GM04504 (cell line): Measurements from ENCODE around the gene GAPVD1.
"Not testable (repeated sequence)": the region's sequence is repeated elsewhere in the genome, so short reads cannot be mapped to it uniquely, and the experiment has no call there.

ENCODE experiments used
- DNase-seq: peaks from one replicate; pipeline ENCODE4 v3.0.0-alpha.2; 2012; ENCODE audit warnings: low read depth

The GAPVD1 gene

DNA sequence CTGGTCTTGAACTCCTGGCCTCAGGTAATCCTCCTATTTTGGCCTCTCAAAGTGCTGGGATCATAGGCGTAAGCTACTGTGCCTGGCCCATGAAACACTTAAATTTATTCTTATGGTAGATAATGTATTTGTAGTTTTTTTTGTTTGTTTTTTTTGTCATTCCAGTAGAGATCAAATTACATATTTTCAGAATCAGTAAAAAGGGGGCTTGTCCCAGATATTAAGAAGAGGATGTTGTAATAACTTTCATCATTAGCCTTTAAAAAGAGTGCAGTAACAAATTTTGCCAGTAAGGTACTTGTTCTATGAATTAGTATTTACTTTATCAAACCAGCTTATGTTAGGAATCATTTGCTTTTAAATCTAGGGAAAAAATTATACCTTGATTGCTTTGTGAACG, 42.6 kb downstream of the GAPVD1 start:
- DNase-seq: no peak

DNA sequence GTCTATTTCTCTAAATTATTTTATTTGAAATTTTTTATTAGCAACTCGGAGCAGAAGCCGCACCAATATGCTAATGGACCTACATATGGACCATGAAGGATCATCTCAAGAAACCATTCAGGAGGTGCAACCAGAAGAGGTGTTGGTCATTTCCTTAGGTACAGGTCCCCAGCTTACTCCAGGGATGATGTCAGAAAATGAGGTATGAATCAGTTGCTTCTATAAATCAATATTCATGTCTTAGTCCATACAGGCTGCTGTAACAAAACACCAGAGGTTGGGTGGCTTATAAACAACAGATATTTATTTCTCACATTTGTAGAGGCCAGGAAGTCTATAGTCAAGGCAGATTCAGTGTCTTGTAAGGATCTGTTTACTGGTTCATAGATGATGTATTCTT, 50.8 kb downstream of the GAPVD1 start:
- DNase-seq: no peak

DNA sequence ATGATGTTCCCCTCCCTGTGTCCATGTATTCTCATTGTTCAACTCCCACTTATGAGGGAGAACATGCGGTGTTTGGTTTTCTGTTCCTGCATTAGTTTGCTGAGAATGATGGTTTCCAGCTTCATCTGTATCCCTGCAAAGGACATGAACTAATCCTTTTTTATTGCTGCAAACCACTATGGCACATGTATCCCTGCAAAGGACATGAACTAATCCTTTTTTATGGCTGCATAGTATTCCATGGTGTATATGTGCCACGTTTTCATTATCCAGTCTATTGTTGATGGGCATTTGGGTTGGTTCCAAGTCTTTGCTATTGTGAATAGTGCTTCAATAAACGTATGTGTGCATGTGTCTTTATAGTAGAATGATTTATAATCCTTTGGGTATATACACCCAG, 54.7 kb downstream of the GAPVD1 start:
- DNase-seq: not testable (repeated sequence)

DNA sequence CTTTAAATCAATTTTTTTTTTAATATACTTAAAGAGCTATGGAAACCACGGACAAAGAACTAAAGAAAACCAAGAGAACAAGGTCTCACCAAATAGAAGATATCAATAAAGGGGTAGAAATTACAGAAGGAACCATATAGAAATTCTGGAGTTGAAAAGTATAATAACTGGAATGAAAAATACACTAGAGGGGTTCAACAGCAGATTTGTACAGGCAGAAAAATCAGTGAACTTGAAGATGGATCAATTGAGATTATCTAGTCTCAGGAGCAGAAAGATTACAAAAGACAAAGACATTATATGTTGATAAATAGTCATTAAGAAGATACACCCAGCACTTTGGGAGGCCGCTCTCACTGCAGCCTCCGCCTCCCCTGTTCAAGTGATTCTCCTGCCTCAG, 56.1 kb downstream of the GAPVD1 start:
- no peak for DNase-seq

DNA sequence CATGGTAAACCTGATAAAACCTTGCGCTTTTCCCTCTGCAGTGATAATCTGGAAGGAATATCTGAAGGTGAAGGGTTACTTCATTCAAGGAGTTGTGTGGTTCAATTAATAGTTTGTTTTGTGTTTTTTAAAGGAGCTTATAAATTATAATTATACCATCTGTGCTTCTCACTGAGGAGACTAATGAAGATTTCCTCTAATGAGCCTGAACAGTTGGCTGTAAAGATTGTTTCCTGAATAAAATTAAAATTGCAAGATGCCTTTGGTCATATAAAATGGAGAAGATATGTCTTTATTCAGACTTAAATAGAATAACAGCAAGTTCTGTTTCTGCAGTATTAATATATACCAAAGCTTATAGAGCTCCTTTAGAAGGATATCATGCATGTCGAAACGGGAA, 59.9 kb downstream of the GAPVD1 start:
- DNase-seq: no peak

DNA sequence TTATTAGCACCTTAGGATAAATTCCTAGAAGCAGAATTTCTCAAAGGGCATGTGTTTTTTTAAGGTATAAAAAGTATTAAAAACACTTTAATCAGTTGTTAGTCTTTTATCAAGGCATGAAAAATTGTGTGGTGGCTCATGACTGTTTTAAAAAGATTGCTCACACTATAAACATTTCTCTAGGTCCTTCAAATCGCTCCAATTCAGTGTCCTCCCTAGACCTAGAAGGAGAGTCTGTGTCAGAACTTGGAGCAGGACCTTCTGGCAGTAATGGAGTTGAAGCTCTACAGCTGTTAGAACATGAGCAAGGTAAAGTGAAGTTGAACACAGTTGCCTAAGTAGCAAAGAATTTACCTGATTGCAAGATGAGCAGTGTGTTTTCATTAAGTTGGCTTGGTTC, 62.0 kb downstream of the GAPVD1 start:
- no peak for DNase-seq

DNA sequence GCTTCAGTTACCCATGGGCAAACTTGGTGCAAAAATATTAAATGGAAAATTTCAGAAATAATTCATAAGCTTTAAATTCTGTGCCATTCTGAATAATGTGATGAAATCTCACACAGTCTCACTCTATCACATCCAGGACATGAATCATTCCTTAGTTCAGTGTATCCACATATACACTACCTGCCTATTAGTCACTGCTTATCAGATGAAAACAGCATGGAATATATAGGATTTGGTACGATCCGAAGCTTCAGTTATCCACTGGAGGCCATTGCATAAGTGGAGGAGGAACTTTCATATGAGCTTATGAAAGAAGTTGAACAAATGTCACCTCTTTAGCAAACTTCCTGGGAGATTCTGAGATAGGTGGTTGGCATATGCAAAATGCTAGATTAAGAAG, 64.2 kb downstream of the GAPVD1 start:
- DNase-seq: no peak

DNA sequence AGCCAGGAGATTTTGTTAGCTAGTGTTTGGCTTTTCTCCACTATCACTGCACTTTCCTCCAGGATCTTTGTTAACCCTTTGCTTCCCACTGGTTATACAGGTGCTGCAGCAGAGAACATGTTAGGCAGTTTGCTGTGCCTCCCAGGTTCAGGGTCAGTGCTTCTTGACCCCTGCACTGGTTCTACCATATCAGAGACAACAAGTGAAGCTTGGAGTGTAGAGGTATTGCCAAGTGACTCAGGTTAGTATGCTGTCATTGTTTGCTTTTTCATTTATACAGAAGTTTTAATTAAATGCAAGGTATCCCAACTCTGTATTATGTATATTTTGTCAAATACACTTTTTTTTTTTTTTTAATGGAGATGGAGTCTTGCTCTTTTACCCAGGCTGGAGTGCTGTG, 68.4 kb downstream of the GAPVD1 start:
- DNase-seq: no peak

DNA sequence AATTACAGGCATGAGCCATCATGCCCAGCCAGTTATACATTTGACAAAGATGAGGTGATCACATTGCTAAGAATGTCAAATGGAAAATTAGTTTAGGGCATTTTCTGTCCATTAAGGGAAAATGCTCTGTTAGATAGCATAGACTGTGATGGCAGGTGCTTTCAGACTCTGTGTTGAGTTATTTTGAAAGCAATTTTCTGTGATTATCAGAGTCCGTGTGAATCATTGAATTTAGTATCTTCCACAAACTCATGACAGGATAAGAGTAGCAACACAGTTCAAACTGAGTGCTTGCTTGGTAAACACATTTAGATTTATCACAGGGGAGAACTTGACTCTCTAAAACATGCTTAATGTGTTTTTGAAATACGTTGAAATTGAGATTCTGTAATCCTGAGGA, 69.0 kb downstream of the GAPVD1 start:
- no peak for DNase-seq

DNA sequence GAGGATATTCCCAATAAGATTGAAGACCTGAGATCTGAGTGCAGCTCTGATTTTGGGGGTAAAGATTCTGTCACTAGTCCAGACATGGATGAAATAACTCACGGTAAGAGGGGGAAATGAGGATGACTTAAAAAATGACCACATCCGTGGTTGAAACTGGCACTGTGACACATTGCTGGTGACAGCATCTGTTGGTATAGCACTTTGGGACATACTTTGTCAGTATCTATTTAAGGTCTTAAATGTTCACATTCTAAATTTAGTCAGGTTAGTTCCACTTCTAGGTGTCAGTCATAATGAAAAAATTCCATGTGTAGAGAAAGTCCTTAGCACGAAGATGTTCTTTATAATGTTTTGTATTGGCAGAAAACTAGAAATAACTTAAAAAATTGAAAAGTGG, 70.9 kb downstream of the GAPVD1 start:
- no peak for DNase-seq

DNA sequence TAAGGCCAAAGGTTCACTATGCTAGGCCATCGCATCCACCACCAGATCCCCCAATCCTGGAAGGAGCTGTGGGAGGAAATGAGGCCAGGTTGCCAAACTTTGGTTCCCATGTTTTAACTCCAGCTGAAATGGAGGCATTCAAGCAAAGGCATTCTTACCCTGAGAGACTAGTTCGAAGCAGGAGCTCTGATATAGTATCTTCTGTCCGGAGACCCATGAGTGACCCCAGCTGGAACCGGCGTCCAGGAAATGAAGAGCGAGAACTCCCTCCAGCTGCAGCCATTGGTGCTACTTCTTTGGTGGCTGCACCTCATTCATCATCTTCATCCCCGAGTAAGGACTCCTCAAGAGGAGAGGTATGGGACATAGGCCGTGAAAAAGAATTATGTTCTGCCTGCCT, 75.6 kb downstream of the GAPVD1 start:
- DNase-seq: no peak

DNA sequence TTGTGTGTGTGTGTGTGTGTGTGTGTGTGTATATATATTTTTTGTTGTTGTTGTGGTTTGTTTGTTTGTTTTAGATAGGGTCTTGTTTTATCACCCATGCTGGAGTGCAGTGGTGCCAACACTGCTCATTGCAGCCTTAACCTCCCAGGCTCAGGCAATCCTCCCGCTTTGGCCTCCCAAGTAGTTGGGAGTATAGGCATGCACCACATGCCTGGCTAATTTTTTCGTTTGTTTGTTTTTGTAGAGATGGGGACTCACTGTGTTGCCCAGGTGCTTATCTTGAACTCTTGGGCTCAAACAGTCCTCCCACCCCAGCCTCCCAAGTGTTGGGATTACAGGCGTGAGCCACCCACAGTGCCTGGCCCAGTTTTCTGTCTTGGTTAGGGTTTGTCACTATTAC, 77.3 kb downstream of the GAPVD1 start:
- DNase-seq: no peak

DNA sequence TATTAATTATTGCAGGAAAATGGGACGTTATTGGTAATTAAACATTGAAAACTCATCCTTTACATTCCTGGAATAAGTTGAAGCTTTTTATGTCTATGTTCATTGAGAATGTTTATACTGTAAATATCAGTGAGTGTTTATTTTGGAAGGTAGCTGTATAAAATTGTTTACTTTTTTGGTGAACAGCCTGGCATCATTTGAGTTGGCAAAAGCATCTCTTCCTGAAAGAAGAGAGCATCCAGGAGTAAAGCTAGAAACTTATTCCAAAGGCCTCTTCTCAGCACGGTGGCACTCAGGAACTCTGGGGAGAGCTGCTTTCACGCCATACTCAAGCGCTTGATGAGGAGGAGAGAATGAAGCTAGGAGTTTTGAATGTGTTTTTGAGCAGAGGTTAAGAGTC, 79.9 kb downstream of the GAPVD1 start:
- no peak for DNase-seq

DNA sequence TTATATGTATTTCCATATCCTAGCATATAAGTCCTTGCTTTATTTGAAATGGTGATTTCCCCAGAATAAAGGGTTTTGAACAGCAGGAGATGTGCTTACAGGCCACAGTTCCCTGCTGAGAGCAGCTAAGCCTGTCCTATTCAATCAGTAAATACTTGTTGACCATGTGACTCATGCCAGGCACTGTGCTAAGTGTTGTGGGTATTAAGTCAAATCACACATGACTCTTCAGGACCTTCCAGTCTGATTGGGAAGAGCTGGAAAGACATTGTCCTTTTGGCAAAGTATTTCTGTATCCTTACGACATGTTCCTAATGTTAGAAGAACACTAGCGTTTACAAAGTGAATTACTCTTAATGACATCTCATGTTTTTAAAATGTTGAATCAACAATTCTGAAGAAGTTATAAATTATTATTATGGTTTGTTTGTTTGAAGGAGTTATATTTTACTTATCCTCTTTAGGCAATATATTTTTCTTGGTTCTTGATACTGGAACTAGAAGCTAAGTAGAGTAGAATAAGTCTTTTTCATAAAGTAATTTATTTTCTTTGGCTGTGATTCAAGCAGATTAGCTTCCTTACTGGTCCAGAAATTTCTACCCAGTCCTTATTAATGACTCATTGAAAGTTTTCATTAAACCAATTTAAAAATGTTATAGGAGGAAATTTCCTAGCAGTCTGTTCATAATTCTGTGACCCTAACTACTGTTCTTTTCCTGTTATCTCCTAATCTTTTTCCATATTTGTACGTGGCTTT, 82.1 kb downstream of the GAPVD1 start:
- DNase-seq: peak; percentile 1

DNA sequence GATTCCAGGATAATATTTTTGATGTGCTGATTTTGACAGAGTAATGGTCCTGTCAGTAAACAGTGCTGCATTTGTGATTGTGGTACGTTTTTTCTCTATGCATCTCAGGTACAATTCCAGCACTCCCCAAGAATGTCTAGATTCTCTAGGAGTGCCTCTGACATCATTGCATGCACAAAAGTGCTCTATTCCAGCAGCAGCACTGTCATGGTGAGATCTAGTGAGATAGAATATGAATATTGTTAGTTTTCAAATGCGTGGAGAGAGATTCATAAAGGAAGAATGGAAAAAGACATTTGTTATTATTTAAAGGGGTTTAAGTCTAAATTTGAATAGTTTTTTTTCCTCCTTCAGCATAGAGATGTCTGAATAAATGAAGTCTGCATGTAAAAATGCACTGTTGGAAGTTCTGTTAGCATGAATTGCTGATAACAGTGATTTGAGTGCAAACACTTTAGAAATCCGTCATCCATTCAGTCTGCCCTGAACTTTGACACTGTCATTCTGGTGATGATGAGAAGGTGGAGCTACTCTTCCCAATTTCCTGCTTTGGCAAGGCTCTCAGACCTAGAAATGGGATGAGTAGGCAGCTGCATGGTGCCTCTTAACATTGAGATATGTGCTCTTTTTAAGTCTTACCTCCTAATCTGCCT, 84.6 kb downstream of the GAPVD1 start:
- DNase-seq: no peak

DNA sequence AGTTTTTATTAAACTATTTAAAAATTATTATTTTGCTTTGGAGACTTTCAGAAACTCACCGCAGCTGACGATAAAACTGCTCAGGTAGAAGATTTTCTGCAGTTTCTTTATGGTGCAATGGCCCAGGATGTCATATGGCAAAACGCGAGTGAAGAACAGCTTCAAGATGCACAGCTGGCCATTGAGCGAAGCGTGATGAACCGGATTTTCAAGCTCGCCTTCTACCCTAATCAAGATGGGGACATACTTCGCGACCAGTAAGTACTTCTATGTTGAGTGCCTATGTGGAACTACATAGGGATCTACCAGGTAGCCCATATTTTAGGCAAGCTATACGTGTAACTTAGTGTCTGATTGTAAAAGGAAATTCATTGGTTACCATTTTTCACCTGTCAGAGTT, 94.0 kb downstream of the GAPVD1 start:
- DNase-seq: no peak

DNA sequence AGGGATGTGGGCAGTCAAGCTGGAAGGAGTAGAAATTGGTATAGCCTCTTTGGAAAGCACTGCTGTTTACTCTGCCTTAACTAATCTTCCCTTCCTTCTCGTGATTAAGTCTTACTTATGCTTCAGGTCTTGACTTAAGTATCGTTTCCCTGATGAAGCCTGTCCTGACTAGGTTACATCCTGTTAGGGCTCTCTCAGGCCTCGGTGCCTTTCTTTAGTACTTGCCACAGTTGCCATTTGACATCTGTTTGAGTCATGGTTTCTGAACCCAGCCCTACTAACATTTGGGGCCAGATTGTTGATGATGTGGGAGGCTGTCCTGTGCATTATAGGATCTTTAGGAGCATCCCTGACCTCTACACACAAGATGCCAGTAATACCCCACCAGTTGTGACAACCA, 94.4 kb downstream of the GAPVD1 start:
- no peak for DNase-seq

DNA sequence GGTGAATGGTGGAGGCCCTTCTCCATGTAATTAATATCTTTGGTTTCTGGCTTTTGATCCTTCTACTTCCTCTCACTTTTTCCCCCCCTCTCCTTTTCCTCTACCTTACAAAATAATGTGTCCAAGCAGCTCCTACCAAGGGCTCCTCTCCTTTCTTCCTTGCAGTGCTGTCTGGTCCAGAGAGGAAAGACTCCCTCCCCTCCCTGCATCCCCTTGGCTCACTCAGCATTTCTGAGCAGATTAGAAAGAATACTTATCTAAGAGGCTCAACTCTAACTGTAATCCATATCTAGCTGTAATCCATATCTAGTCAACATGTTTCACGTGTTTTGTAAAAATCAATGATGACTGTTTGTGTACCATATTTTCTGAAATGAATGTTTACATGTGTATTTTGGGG, 97.4 kb downstream of the GAPVD1 start:
- no peak for DNase-seq

DNA sequence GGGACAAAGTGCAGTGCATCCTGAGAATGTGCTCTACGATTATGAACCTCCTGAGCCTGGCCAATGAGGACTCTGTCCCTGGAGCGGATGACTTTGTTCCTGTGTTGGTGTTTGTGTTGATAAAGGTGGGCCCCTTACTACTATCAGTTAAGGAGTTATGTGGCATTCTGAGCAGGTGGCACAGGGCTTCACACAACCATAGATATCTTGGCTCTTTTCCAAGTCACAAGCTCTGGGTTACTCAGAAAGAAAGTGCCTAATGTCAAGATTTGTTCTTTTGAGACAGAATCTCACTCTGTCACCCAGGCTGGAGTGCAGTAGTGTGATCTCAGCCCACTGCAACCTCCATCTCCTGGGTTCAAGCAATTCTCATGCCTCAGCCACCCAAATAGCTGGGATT, 99.0 kb downstream of the GAPVD1 start:
- no peak for DNase-seq

DNA sequence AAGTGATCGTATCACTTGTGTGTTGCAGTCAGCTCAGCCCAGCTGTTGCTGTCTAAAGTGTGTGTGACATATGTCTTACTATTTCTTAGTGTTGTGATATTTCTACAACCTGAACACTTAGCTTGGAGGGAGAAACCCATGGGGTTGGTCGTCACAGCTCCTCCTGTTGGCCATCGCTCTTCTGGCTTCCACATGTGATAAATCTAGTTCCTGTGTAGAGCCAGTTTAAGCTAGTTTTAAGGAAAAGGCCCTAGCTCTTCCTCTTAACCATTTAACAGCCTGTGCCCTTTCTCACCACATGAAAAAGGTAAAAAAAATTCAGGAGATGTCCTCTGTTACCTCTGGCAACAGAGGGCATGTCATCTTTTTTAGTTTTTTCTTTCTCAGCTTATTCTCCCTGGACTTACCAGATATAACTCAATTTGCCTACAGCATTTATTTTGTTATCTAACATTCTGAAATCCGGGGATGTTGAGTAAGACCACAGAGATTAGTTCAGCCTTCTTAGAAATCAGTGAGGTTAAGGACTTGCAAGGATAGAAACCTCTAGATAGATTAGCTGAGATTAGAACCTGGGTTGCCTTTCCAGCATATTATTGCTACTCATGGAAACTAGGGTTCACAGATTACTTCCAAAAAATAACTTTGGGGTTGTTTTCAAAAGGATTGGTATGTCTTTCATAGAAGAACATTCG, 100.4 kb downstream of the GAPVD1 start:
- DNase-seq: no peak

DNA sequence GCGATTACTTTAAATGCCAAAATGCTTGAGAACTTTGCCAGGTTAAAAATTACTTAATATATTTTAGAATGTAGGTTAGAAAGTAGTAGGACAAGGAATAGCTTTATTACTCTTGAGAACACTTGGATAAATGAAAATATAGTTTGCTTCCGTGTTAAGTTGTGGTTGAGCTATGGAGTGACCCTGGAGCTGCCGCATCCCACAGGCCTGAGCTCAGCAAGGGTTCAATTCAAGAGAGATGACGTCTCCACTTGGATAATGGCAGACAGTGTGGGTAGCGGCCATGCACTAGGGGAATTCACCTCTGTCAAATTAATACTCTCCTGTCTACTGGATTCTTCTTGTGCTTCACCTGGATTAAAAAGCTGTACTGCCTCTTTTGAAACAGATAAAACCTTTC, 105.0 kb downstream of the GAPVD1 start:
- DNase-seq: no peak

DNA sequence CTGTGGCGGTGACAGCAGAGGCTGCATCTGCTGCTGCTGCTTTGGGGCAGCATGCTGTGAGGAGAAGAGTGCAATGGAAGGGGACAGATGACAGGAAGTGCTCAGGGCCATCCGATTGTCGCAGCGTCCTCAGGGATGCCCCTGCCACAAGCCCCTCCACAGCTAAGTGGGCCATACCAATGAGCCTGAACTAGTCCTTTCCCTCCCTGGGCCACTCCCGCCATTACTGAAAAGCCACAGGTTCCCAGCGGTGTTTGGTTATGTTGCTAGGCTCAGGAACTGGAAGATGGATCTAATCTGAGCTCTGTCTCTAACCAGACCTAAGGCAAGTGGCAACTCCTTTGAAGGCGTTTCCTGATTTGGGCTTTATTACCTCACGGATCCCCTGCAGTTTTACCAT, 109.2 kb downstream of the GAPVD1 start:
- no peak for DNase-seq

DNA sequence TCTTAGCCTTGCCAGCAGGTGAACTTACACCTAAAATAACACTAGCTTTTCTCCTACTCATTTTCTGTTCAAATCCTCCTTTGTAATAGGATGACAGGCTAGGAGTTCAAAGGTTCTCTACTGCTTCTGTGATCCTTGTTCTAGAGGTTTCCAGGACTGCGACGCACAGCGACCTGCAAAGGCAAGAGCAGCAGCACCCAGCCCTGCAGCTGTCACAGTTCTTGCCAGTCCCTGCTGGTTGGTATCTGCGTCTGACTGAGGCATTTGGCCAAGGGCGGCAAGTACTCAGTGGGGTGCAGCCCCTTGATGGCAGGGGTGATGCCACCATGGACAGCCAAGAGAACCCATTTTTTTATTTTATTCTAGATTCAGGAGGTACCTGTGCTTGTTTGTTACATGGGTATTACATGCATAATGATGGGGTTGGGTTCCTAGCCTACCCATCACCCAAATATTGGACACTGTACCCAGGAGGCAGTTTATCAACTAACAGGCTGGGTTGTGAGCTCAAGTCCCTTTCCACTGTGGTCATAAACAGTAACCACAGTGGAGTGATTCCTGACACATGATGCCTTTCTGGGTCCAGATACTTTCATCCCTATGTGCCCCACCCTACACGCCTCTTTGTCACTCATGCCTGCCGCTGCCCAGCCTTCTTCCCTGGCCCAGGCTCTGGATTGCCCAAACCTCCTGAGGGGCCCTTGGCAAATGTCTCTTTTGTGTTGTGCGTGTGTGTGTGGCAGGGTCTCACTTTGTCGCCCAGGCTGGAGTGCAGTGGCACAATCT, 111.0 kb downstream of the GAPVD1 start:
- DNase-seq: no peak
